Activated T-helper 1 cell treated with anti-CD3 and anti-CD28 coated beads, Interleukin-2, amount 50 U/mL, for 16 hours (primary cell): Measurements from ENCODE around the gene RPL23.

ENCODE experiments used
- DNase-seq, 2 donors: peaks; one replicate each; pipeline ENCODE4 v3.0.0-alpha.2; 2020; ENCODE audit warnings: low read depth in 1 of 2, low spot score in 1 of 2

The RPL23 gene

DNA sequence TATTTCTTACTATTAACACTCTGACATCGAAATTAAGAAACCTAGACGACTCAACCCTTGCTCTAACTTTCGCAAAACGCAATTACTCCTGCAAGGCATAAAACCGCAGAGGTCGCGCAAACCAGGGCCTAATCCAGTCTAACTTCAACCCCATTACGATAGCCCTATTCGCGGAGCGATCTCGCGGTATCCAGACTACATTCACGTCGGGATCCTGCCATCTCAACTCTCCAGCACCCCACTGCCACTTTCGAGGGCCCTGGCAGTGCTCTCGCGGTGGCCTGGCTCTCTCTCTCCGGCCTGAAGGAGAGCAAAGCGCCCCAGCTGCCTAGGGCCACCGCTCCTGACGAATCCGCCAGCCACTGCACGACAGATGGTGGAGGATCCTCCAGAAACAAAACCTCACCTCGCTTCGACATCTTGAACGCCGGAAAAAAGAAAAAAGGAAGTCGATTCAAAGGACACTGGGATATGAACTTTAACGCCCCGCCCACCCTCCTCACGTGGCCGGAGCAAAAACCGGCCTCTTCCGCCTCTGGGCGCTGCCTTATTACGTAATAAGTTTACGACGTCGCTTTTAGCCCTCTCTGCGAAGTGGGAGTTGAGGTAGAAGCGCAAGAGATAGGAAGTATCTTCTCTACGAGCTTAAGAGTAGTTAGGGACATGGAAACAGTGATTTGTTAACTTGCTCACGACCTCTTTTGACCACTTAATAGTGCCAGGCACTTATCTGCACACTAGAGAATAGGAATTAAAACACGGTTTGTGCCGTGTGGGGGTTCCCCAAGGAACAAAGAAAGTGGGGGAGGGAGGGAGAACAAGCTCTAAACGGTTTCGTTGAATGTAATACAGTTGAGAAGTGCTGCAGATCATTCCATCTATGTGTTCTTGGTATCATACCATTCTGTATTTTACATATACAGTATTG, at the start of gene RPL23:
RPL23 (minus strand) TSS at position 430 of the 928 bp plus-strand sequence; CDS start at position 419, 11 bp downstream.
- DNase-seq = peak; percentile 69 to 80

DNA sequence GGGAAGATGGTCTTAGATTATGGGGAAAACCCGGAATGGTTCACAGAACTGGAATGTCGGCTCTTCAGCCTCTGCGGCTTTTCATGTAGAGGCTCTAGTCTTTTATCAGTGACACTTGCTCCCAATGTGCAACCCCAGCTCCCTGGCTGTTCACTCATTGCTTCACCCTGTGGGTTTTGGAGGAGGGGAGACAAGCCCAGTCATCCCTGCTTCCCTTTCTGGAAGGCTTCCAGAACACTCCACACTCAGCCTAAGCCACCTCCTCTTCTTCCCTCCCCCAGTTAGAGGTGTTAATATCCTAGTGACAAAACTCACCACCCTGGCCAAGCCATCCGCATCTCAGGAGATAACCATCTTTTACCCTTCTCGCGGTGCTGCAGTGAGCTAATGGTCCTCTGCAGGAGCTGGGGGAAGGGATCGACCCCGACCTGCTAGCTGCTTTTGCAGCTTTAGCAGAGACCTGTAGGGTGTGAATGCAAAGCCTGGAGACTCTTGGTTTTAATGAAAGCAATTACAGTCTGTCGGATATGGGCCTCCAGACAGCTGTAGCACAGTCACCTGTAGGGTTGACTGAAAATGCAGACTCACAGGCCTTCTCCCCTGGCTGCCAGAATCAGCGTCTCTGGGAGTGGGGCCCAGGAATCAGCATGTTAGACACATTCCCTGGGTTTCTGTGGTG, 47.6 kb upstream of the RPL23 start:
- no peak for DNase-seq

DNA sequence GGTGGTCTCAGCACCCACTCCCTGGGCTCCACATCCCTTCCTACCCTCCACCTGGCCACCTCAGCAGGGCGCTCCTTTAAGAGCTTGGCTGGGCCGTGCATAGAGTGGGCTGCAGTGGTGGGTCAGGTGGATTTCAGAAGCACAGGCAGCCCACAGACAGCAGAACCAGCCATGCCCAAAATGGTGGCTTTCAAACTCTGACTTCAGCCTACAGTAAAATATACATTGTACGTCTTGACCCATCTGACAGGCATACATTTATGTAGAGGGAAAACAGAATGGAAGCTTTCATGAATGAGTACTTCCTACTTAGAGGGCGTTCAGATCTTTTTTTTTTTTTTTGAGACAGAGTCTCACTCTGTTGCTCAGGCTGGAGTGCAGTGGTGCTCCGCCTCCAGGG, 45.9 kb upstream of the RPL23 start:
- DNase-seq = no peak

DNA sequence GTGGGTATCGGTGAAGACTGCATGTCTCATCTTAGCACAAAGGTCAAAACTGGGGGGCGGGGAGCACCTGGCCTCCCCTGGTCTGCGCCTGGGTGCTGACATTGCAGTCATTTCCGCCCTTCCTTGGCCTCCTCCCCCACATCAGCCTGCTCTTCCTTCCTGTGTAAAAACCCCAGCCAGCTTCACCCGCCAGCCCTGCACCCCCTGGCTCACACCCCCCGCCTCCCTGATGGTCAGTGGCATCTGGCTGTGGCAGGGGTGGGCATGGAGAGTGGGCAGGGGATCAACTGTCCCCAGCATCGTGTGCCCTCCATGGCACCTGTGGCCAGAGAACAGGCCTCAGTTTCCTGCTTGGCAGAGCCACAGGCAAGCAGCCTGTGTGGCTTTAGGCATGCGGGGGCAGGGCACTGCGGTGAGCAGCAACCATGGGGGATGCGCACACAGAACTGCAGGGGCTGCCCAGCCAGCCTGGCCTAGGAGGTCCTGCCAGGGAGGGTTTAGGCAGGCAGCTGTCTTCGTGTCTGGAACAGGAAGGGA, 45.4 kb upstream of the RPL23 start:
- DNase-seq = peak; percentile 51 to 70

DNA sequence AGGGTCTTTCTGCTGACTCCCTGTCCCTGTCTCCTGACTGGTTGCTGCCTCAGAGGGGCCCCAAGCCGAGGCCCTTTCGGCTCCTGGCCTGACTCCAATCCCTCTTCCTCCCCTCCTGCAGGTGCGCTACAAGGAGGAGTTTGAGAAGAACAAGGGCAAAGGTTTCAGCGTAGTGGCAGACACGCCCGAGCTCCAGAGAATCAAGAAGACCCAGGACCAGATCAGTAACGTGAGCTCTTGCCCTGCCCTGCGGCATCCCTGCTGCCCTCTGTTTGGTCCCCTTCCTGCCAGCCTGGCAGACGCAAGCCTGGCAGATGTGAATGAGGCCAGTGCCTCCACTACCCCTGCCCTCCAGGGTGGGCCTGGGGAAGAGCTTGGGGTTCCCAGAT, 44.8 kb upstream of the RPL23 start:
- no peak for DNase-seq

DNA sequence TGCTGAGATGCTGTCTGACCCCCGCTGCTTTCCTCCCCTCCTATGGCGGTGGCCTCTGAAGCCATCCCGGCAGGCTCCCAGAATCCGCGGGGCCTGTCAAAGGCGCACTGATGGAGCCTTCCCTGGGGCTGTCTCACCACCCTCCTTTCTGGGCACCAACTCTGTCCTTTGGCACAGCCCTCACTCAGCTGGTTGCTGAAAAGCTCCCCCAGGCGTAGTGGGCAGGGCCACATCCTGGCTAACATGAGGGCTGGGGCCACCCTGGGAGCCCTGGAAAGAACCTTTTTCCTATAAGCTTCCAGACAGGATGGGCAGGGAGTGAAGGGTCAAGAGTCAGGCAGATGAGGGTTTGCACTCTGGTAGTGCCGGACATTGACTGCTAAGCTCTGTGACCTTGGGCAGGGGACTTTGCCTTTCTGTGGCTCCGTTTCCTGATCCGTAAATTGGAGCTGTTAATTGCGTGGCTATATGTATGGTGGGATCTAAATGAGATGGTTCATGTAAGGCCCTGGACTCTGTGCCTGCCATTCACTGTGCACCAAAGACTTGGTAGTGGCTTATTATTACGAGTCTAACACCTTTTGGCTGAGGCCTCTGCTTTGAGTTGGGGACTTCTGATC, 44.3 kb upstream of the RPL23 start:
- no peak for DNase-seq

DNA sequence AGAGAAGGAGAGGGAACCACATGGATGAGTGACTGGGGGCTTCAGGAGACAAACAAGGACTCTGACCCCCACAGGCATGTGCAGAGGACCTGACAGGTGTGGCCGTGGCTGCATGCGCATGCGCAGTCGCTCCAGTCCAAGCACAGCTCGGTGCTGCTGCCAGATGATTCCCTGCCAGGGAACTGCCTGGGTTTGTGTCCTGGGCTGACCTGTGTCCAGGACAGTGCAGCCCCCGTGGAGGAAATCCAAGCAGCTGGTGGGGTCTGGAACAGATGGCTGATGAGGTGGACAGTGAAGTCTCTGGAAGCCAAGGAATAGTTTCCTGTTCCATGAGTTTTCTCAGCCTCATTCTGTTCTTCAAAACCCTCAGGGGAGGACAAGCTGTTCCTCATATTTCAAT, 43.7 kb upstream of the RPL23 start:
- DNase-seq = no peak

DNA sequence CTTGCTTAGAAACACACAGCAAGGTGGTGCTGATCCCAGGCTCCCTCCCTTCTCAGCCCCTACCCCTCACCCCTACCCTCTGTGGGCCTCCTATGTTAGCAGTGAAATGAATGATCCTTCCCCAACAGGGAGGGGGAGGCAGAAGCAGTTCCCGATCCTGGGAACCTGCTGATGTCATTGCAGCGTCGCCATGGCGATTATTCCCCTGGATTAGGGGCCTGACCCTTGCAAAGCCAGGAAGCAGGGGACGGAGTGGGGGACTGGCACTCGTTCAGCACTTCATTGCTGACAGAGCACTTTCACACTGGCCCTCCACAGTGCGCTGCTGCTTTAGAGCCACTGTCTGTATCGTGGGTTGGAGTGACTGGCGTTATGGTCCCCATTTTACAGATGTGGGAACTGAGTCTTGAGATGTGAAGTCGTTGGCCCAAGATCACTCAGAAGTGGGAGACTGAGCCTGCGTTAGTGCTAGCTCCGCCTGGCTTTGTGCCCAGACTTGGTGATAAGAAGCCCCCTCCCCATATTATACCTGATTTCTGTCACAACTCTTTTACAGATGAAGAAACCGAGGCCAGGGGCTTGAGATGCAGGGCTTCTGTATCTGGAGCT, 42.9 kb upstream of the RPL23 start:
- DNase-seq = no peak

DNA sequence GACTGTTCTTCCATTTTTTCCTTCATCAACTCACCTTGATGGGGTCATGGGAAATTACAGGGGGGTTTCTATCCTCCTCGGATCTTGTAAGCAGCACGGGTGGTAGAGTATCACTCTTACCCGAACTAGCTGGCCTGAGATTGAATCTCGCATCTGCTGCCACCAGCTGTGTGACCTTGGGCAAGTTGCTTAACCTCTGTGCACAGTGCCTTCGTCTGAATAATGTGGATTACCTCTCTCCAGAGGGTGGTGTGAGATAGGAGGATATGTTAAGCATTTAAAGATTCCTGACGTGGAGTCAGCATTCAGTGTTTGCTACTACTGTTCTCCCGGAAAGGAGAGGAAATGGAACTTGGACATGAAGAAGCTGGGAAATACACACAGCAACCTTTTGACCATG, 40.8 kb upstream of the RPL23 start:
- no peak for DNase-seq

DNA sequence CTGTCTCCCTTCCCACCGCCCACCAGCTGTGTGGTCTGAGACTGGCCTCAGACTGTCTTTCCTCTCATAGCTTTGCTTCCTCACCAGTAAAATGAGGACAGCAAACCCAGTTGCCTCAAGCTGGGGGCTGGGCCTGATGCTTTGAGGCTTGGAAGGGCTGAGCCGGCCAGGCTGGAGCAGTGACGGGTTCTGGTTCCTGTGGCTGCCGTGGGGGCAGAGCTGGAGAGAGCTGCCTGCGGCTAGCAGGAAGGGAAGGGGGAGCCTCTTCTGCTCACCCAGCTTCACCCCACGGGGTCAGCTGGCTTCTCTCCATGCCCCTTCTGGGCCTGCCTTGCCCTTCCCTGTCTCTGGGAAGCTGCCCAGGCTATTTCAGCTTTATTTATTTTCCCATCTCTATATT, 40.1 kb upstream of the RPL23 start:
- DNase-seq = no peak

DNA sequence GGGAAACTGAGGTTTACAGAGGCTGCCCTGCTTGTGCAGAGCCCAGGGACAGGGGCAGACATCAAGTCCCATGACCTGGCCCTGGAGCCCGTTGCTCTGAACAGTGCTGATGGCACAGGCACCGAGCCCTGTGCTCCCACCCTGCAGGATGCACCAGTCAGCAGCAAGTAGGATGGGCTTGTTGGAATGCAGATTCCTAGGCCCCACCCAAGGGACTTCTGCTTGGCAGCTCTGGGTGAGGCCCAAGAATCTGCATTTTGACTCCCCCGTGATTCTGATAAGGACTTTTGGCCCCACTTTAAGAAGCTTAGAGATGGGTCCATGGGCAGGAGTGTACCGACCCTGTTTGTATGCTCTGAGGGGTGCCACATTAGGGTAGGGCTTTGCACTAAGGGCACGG, 39.6 kb upstream of the RPL23 start:
- DNase-seq = no peak

DNA sequence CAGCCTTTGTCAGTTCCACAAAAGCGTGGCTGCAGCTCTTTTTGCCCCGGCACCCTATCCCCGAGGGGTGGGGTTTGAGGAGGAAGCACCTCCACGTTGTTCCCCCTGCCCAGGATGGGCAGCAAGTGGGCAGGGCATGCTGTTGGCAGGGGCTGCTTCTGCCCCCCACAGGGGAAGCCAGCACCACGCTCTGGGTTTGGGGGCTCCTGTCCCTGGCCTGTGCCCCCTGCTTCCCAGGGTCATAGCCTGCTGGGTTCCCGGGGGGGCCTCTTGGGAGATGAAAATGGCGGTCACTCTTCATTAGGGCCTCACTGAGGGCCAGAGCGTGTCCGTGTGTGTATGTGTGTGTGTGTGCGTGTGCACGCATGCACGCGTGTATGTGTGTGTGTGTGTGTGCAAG, 39.1 kb upstream of the RPL23 start:
- DNase-seq = no peak

DNA sequence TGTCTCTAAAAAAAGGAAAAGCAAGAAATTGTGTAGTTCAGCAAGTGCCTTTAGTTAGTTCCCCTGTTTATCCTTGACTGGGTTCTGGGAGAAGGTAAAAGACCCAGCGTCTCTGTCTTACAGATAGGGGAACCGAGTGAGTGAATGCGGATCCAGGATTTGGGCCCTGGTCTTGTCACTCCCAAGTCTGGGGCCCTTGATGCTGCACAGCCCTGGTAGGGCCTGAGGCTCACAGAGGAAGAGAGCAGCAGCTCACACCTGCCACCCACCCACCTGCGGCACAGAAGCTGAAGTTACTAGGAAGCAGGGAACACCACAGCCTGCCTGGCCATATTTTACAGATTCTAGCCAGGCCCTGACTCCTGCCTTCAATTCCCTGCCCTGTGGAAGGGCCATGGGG, 38.6 kb upstream of the RPL23 start:
- DNase-seq = no peak

DNA sequence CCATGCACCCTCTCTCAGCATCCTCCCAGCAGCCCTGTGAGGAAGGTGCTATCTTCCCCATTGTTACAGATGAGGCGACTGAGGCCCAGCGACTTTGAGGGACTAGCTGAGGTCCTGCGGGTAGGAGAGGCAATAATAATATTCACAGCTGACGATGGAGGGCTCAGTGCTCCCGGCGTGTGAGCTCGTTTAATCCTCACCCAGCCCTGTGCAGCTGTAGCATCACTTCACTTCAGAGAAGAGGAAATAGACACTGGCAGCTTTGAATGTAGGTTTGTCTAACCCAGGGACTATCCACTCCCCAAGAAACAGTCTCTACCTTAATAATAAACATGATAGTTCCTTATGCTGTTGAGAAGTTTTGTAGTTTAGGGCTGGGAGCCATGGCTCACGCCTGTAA, 37.9 kb upstream of the RPL23 start:
- DNase-seq = no peak

DNA sequence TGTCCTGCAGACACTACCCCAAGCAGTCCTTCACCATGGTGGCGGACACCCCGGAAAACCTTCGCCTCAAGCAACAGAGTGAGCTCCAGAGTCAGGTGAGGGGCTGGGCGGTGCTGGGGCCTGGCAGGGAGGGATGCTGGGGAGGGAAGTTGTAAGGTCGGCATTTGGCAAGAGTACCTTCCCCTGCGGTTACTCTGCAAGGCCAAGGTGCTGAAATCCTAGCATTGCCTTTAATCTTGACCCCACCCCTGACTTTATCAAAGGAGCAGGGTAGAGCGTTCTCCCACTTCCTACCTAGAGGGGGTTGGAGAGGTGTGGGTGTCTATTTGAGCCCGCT, 36.9 kb upstream of the RPL23 start:
- no peak for DNase-seq

DNA sequence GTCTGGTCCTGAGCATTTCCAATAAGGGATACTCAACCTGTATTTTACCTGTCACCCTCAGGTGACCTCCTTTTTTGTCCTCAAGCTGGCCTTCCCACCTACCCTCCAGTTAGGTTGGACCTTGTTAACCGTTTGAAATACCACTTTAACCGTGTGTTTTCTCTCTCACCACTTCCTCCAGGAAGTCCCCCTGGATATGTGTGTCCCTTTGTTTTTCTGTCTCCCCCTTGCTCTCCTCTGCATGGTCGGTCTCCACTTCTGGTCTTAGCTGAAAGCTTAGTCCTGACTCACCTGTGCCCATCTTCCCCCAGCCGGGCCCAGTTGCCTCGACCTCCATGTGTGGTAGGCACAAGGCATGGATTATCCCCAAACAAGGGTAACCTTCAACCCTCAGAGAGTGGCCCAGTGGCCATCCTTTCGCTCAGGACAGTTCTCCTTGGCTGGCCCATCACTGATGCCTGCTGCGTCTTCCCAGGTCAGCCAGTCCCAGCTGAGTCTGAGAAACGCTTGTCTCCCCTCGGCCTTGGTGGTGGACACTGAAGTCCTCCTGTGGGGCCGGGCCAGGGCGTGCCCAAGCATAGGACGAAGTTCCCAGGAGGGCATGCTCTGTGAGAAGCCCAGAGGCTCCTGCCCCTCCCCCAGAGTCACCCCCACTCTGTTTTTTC, 36.4 kb upstream of the RPL23 start:
- DNase-seq = no peak

DNA sequence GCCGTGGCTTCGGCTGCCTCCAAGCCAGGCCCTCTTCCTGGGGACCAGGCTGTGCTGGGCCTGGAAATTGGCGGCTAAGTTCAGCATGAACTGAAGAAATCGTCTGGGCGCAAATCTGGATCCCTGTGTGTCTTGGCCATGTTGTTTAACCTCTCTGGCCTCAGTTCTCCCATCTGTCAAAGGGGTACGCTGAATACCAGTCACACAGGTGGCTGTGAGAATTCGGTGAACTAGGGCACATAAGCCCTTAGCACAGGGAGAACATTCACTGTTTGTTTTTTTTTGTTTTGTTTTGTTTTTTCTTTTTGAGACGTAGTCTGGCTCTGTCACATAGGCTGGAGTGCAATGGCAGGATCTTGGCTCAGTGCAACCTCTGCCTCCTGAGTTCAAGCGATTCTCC, 35.3 kb upstream of the RPL23 start:
- no peak for DNase-seq

DNA sequence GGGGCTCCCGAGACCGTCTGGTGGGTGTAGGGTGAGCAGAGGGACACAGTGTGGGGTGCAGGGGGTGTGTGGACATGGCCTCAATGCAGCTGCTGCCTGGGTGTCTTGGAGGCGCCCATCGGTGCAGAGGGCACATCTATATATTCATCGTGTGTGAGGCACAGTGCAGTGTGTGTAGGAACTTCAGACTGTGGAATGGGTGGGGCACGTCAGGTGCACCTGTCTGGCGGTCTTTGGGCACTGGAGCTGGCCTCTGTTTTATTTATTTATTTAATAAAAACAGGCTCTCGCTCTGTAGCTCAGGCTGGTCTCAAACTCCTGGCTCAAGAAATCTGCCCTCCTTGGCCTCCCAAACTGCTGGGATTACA, 33.1 kb upstream of the RPL23 start:
- DNase-seq = no peak

DNA sequence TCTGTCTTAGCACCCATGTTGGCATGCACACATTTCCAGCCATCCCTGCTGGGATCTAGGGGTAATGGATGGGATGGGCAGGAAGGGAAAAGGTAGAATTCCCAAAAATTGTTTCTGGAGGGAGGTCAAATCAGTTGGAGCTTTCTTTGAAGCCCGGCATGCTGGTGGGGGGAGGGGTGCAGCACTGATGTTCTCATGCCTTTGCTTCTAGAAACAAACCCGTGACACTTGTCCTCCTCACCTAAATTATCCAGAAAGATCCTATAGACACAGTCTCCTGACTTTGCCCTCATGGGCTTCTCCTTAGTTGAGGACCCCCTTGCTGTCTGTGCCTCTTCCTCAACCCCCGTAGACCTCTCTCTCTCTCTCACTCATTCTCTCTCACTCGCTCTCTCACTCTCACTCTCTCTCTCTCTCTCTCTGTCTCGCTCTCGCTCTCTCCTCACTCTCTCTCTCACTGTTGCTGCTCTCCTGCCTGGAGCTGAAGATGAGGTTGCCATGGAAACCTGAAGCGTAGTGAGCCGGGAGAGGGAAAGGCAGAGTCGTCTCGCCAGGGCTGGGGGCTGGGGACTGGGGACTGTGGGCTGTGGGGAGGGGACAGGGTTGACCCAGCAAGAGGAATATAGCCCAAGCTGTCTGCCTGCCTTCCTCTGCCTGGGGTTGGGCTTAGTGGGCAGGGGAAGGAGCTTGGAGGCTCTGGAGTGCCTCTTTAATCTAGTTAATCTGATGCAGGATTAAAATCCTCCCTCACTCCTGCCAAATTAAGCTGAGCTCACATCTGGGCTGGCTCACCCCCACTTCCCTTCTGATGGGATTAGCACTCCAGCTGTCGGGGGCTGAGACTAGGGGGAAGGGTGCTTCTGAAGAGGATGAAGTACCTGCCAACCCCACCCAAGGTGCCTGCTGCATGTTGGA, 32.5 kb upstream of the RPL23 start:
- DNase-seq = no peak
